Lung (tissue), 16 donors: Measurements from ENCODE around the gene NRAS. TPM values are rescaled to one million over a fixed set of nuclear protein-coding genes. Genes with fewer than 3 reads are reported as not detected.
A peak's percentile ranks its signal among the peaks of the same experiment; 100 is the strongest.

ENCODE experiments used
- ATAC-seq: fragments of 200-7000 bp; cut with Tn5 transposase; one replicate; pipeline ENCODE4 v1.9.1; 2020; ENCODE audit warnings: moderate number of reproducible peaks; ENCODE audit not compliant: insufficient read depth, low FRiP score
- DNase-seq, 3 donors: peaks; one replicate each; pipeline ENCODE4 v3.0.0-alpha.2; 2013 to 2017
- H3K27ac ChIP-seq, 2 donors: one replicate each; pipeline ENCODE4 v1.5.1; 2013; ENCODE audit warnings: mild to moderate bottlenecking in 2 of 2, moderate library complexity in 2 of 2, control low read depth in 1 of 2, inconsistent platforms in 1 of 2, low read depth in 1 of 2, low read length in 1 of 2
- H3K27me3 ChIP-seq, 3 donors: one replicate each; pipeline ENCODE4 v1.5.1; 2013; ENCODE audit warnings: low read length in 2 of 3; ENCODE audit not compliant: control insufficient read depth in 3 of 3, insufficient read depth in 3 of 3
- H3K36me3 ChIP-seq, 4 donors: one replicate each; pipeline ENCODE4 v1.5.1; 2013; ENCODE audit warnings: low read length in 4 of 4, mild to moderate bottlenecking in 1 of 4, moderate library complexity in 1 of 4; ENCODE audit not compliant: control insufficient read depth in 4 of 4, insufficient read depth in 4 of 4
- H3K4me1 ChIP-seq, 5 donors: one replicate each; pipeline ENCODE4 v1.5.1; 2013; ENCODE audit warnings: low read length in 5 of 5, mild to moderate bottlenecking in 2 of 5, moderate library complexity in 1 of 5; ENCODE audit not compliant: control insufficient read depth in 5 of 5, insufficient read depth in 5 of 5
- H3K4me3 ChIP-seq: one replicate; pipeline ENCODE4 v1.5.1; 2013; ENCODE audit warnings: mild to moderate bottlenecking, control low read depth, moderate library complexity
- H3K9ac ChIP-seq, 2 donors: one replicate each; pipeline ENCODE4 v1.5.1; 2013; ENCODE audit warnings: low read length in 2 of 2, control low read depth in 1 of 2; ENCODE audit not compliant: insufficient read depth in 1 of 2
- H3K9me3 ChIP-seq, 4 donors: one replicate each; pipeline ENCODE4 v1.5.1; 2013; ENCODE audit warnings: low read length in 3 of 4, mild to moderate bottlenecking in 1 of 4, moderate library complexity in 1 of 4; ENCODE audit not compliant: control insufficient read depth in 4 of 4, insufficient read depth in 3 of 4
- WGBS, 2 donors: extraction: QIAGEN DNeasy Blood & Tissue Kit; methylation state at CpG; one replicate each; pipeline ENCODE4 v1.1.7; 2013; 5-methylcytosine and 5-hydroxymethylcytosine counted together
- long read RNA-seq, 5 donors: transcript quantifications; one replicate each; lab custom pipeline, GENCODE V29; 2026
- polyA plus RNA-seq, 2 donors: library from polyadenylated mRNA; stranded (reverse); fragments of 200-250 nt; gene quantifications; one replicate each; pipeline ENCODE4 v1.2.1, GENCODE V29; 2013
- total RNA-seq, 2 donors: library from RNA; depleted of rRNA in 1 of 2; stranded (reverse); fragments of >200 nt in 1 of 2; gene quantifications; one replicate each; pipeline ENCODE4 v1.2.1, GENCODE V29; 2014 to 2021
- TF ChIP-seq, protein P1 (sequence below): IDR thresholded peaks from 2 replicates; pipeline ENCODE4 v1.5.1; 2012; ENCODE audit warnings: mild to moderate bottlenecking; ENCODE audit errors: control extremely low read depth, extremely low read depth
- donor health status: control.
- donor health status: control.
- donor health status: Bipolar disorder and iron deficiency.
- donor health status: healthy.
- donor health status: DM: yes; HTN: yes; CAD: no.

NRAS gene
- 10 to 100 TPM; 30.4 to 43.3 TPM for total RNA-seq
- 10 to 100 TPM; 14.6 to 26.5 TPM for polyA plus RNA-seq
- long read RNA-seq, donor 1, full-length matches to known transcripts, result 42 of 42 reads
- long read RNA-seq, donor 1, partial matches to known transcripts, result 0 of 42 reads
- long read RNA-seq, donor 1, other reads (novel, unspliced or antisense), result 0 of 42 reads
- long read RNA-seq, donor 2, full-length matches to known transcripts, result 20 of 20 reads
- long read RNA-seq, donor 2, partial matches to known transcripts, result 0 of 20 reads
- long read RNA-seq, donor 2, other reads (novel, unspliced or antisense), result 0 of 20 reads
- long read RNA-seq, donor 3, full-length matches to known transcripts, result 27 of 49 reads
- long read RNA-seq, donor 3, partial matches to known transcripts, result 22 of 49 reads
- long read RNA-seq, donor 3, other reads (novel, unspliced or antisense), result 0 of 49 reads
- long read RNA-seq, donor 4, full-length matches to known transcripts, result 22 of 32 reads
- long read RNA-seq, donor 4, partial matches to known transcripts, result 10 of 32 reads
- long read RNA-seq, donor 4, other reads (novel, unspliced or antisense), result 0 of 32 reads
- long read RNA-seq, donor 5, full-length matches to known transcripts, result 42 of 132 reads
- long read RNA-seq, donor 5, partial matches to known transcripts, result 90 of 132 reads
- long read RNA-seq, donor 5, other reads (novel, unspliced or antisense), result 0 of 132 reads

DNA sequence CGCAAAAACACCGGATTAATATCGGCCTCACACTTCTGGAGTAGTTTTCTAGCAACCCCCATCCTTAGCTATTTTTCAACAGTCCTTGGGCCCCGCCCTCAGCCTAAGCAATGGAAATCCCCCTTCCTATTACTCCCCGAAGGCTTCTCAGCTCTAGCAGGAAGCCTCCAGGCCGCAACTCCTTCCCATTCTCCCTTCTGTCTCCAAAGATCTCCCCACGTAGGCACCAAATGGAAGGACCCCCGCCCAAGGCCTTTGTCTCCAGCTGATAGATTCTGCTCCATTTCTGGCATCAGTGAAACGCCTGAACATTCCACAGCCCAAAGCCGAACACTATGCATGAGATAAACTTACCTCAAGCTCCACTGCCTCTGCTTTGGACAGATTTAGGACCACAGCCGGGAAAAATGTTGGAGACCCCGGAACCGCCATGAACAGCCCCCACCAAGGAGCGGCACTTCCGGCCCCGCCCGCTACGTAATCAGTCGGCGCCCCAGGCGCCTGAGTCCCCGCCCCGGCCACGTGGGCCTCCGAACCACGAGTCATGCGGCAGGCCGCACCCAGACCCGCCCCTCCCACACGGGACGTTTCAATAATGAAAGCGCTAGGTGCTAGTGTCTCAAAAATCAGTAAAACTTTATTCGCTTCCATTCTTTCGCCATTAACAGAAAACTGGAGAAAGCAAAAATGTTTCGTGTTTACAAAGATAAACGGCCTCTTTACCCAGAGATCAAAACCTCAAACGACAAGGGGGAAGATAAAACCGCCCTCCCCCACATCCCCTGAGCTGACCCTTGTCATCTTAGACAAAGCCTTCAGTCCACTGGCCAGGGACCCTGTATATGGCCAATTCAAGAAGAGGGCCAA lies at the start of gene NRAS:
TSS of gene NRAS (minus strand) at position 468 of the 867 bp plus-strand sequence. CDS start 611 bp downstream, outside the sequence.
- WGBS, 2 donors, result 0 to 1% methylated on average over 38 of the region's 38 CpGs
- Histone ChIP-seq H3K4me3 (peak within 1 kb of the TSS; percentile 76), H3K9ac (peak within 1 kb of the TSS; percentile 98), H3K4me1 (peaks cover 0 to 11% (median 3%) of the 10 kb centered on the region in 5 donors), H3K36me3 (peaks cover 17 to 53% (median 42%) of the 10 kb centered on the region in 4 donors), H3K9me3 (no peaks in the 10 kb centered on the region), H3K27ac (peak within 1 kb of the TSS; percentile 93 to 95), H3K27me3 (no peaks in the 10 kb centered on the region)
- peak; percentile 99 for ATAC-seq
- DNase-seq, result peak; percentile 94 to 96 (median 95)
- TF ChIP-seq, protein P1, sequence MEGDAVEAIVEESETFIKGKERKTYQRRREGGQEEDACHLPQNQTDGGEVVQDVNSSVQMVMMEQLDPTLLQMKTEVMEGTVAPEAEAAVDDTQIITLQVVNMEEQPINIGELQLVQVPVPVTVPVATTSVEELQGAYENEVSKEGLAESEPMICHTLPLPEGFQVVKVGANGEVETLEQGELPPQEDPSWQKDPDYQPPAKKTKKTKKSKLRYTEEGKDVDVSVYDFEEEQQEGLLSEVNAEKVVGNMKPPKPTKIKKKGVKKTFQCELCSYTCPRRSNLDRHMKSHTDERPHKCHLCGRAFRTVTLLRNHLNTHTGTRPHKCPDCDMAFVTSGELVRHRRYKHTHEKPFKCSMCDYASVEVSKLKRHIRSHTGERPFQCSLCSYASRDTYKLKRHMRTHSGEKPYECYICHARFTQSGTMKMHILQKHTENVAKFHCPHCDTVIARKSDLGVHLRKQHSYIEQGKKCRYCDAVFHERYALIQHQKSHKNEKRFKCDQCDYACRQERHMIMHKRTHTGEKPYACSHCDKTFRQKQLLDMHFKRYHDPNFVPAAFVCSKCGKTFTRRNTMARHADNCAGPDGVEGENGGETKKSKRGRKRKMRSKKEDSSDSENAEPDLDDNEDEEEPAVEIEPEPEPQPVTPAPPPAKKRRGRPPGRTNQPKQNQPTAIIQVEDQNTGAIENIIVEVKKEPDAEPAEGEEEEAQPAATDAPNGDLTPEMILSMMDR, result no peak

DNA sequence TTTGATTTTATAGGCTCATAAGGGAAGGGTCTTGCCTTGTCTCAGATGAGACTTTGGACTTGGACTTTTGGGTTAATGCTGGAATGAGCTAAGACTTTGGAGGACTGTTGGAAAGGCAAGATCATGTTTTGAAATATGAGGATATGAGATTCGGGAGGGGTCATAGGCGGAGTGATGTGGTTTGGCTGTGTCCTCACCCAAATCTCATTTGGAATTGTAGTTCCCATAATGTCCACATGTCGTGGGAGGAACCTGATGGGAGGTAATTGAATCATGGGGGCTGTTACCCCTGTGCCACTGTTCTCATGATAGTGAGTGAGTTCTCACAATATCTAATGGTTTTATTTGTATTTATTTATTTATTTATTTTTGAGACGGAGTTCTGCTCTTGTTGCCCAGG lies 48.1 kb upstream of the NRAS start:
- peaks cover 0 to 8% (median 0%) of the 10 kb centered on the region in 4 donors for H3K36me3 ChIP-seq
- H3K9me3 ChIP-seq, result peaks cover 0 to 1% (median 0%) of the 10 kb centered on the region in 4 donors
- WGBS, 2 donors, result 89 to 96% methylated on average over 4 of the region's 4 CpGs
- no peaks in the 10 kb centered on the region for H3K27me3 ChIP-seq
- no peak overlapping the region for H3K27ac ChIP-seq
- H3K4me3 ChIP-seq, result no peak overlapping the region
- DNase-seq (no peak), ATAC-seq (no peak)
- no peak overlapping the region for H3K9ac ChIP-seq
- H3K4me1 ChIP-seq, result no peaks in the 10 kb centered on the region
- TF ChIP-seq, protein P1, result no peak

DNA sequence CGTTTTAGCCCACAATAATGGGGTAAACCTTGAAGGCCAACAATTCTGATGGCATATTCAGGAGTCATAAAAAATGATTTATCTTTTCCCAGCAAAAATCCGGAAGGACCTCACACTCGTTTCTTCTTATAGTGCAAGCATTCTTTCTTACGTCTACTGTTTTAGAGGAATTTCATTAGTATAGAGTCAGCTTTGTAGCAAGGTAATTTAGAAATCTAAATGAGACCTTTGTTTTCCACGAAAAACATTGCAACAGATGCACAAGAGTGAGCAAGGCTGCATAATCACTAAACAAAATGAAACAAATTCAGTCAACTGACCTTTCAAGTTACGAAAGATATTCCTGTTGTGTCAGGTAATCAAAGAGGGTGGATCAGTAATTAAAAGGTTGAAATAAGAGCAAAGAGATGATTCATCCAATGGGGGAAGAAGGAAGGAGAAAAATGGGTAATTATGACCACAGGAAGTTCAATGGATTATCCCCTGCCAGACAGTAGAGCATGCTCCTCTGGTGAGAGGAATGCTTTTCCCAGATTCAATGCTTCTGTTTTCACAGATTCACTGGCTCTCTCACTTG lies 41.8 kb upstream of the NRAS start:
- Histone ChIP-seq H3K27me3 (no peaks in the 10 kb centered on the region), H3K4me3 (peak overlapping the region; percentile 38), H3K9ac (peak overlapping the region; percentile 81 to 100), H3K27ac (peak overlapping the region; percentile 95 to 100), H3K4me1 (peaks cover 3 to 26% (median 15%) of the 10 kb centered on the region in 5 donors), H3K9me3 (no peaks in the 10 kb centered on the region), H3K36me3 (peaks cover 0 to 6% (median 0%) of the 10 kb centered on the region in 4 donors)
- ATAC-seq (no peak), DNase-seq (no peak)
- TF ChIP-seq, protein P1, result no peak
- WGBS, 2 donors, result 31 to 32% methylated on average over 6 of the region's 6 CpGs
